Panc1 (cell line): ENCODE data around the gene POLD3. TPM values are rescaled to one million over a fixed set of nuclear protein-coding genes. Genes with fewer than 3 reads are reported as not detected.

Experiments used
- ATAC-seq: fragments of 200-7000 bp; cut with Tn5 transposase; 2 replicates; pipeline ENCODE4 v1.9.1; 2020; ENCODE audit warnings: mild to moderate bottlenecking, moderate library complexity
- BruUV-seq: library from RNA; stranded (reverse); fragments of 400-500 nt; replicated peaks from 2 replicates; lab custom pipeline; 2021; lab: Mats Ljungman, UMichigan
- CTCF ChIA-PET: fragments of 300-600 bp; sonication (Branson Sonifier 250); formaldehyde crosslinking; loops from one replicate; lab custom pipeline; 2022; ENCODE audit warnings: antibody characterized with exemption; lab: Charles Lee
- POLR2A ChIA-PET: fragments of 300-600 bp; sonication (Branson Sonifier 250); formaldehyde crosslinking; loops from one replicate; lab custom pipeline; 2022; ENCODE audit warnings: antibody characterized with exemption; lab: Charles Lee
- DNase-seq: peaks from one replicate; pipeline ENCODE4 v3.0.0-alpha.2; 2010; ENCODE audit warnings: low read depth, low spot score
- H3K27ac ChIP-seq: 2 replicates; pipeline ENCODE4 v1.5.1; 2011; ENCODE audit warnings: mild to moderate bottlenecking, low read length, inconsistent platforms
- H3K27me3 ChIP-seq: fragments of 200-500 bp; sonication (Bioruptor generic); 2 replicates; pipeline ENCODE4 v1.6.0; 2014; ENCODE audit warnings: low read length, inconsistent platforms; ENCODE audit not compliant: control insufficient read depth, insufficient read depth
- H3K36me3 ChIP-seq: fragments of 200-500 bp; sonication (Bioruptor generic); 2 replicates; pipeline ENCODE4 v1.5.1; 2014; ENCODE audit warnings: inconsistent platforms, mild to moderate bottlenecking, low read length, moderate library complexity; ENCODE audit not compliant: control insufficient read depth, insufficient read depth
- H3K4me1 ChIP-seq: 2 replicates; pipeline ENCODE4 v1.5.1; 2011; ENCODE audit warnings: inconsistent platforms, mild to moderate bottlenecking, low read length, moderate library complexity; ENCODE audit not compliant: control insufficient read depth, insufficient read depth
- H3K4me3 ChIP-seq, 2 experiments: 2 replicates each; pipeline ENCODE4 v1.5.1; 2011 to 2012; ENCODE audit warnings: low read depth in 2 of 2, low read length in 2 of 2, mild to moderate bottlenecking in 2 of 2, inconsistent platforms in 1 of 2, moderate library complexity in 1 of 2
- H3K9me3 ChIP-seq: fragments of 200-500 bp; sonication (Bioruptor generic); 2 replicates; pipeline ENCODE4 v1.5.1; 2014; ENCODE audit warnings: low read depth, mild to moderate bottlenecking, inconsistent platforms, low read length, moderate library complexity; ENCODE audit not compliant: control insufficient read depth, insufficient read depth
- CTCF ChIP-seq: fragments of 450-650 bp; IDR thresholded peaks from 2 replicates; pipeline ENCODE4 v1.5.1; 2017; ENCODE audit warnings: mild to moderate bottlenecking
- POLR2AphosphoS5 ChIP-seq: IDR thresholded peaks from 2 replicates; pipeline ENCODE4 v1.6.1; 2012; ENCODE audit warnings: mild to moderate bottlenecking, low read depth, low read length, moderate library complexity
- REST ChIP-seq, 2 experiments: IDR thresholded peaks; 2 replicates each; pipeline ENCODE4 v1.6.1; 2011 to 2012; ENCODE audit warnings: low read depth in 2 of 2, control low read depth in 1 of 2, low read length in 1 of 2, mild to moderate bottlenecking in 1 of 2, moderate library complexity in 1 of 2; ENCODE audit not compliant: insufficient read depth in 1 of 2
- SIN3A ChIP-seq: IDR thresholded peaks from 2 replicates; pipeline ENCODE4 v1.6.1; 2012; ENCODE audit warnings: low read depth, mild to moderate bottlenecking, low read length, moderate library complexity, borderline replicate concordance; ENCODE audit not compliant: insufficient read depth
- TCF7L2 ChIP-seq: IDR thresholded peaks from 2 replicates; pipeline ENCODE4 v1.6.1; 2011; ENCODE audit warnings: mild to moderate bottlenecking, low read depth, low read length, inconsistent platforms
- in situ Hi-C: cut with HindIII; loops from 2 replicates; pipeline ENCODE4 v1.10.0; 2016; ENCODE audit warnings: low sequenced_read_pairs, low pct_unique_long_range_greater_than_20kb
- intact Hi-C: fragments of 100-400 bp; cut with micrococcal nuclease; formaldehyde crosslinking; loops from one replicate; pipeline ENCODE4 v1.10.0; 2022; ENCODE audit not compliant: unreplicated experiment
- total RNA-seq: library from RNA; stranded (reverse); gene quantifications from one replicate; pipeline ENCODE4 v1.2.1, GENCODE V29; 2021; ENCODE audit not compliant: unreplicated experiment

Gene POLD3
- total RNA-seq, 1 experiment from 2014 or later = 31.7 TPM

- Histone ChIP-seq H3K36me3 (no peaks in the 10 kb centered on the region), H3K27me3 (peaks cover 2% of the 10 kb centered on the region; the same call in 1 of the 2 replicates), H3K4me3 (no peak overlapping the region), H3K9me3 (no peaks in the 10 kb centered on the region), H3K27ac (no peak overlapping the region), H3K4me1 (no peaks in the 10 kb centered on the region)
- ChIA-PET POLR2A (no interaction called here), CTCF (no interaction called here)
- BruUV-seq = no TSS peak
- in situ Hi-C loops = no loop called here
- no peak for TF ChIP-seq REST (IDR thresholded peaks at IDR 0.05; ENCODE audit: insufficient read depth in 1 of 2, low read depth in 2 of 2, low read length in 1 of 2)
- no peak for ATAC-seq
- intact Hi-C loops = no loop called here
- DNase-seq = no peak
Observed at GRCh38 chr11:74559934-74560309, 32.5 kb upstream of the POLD3 start.

GRCh38 chr11:74566146-74566960, 26.0 kb upstream of the POLD3 start:
- BruUV-seq = no TSS peak
- Histone ChIP-seq H3K27ac (no peak overlapping the region), H3K4me1 (no peaks in the 10 kb centered on the region), H3K36me3 (no peaks in the 10 kb centered on the region), H3K27me3 (no peaks in the 10 kb centered on the region; the same call in 1 of the 2 replicates), H3K9me3 (no peaks in the 10 kb centered on the region), H3K4me3 (no peak overlapping the region)
- CTCF ChIA-PET = interaction anchor here (0.6 to 1.7 kb wide), 3 partner anchors 109 to 233 kb away, joined by 3 to 9 read pairs (median 5); no protein-coding TSS in a partner anchor
- TF ChIP-seq CTCF = no peak
- TF ChIP-seq REST (IDR thresholded peaks at IDR 0.05; ENCODE audit: insufficient read depth in 1 of 2, low read depth in 2 of 2, low read length in 1 of 2) = no peak
- no peak for TF ChIP-seq POLR2AphosphoS5
- no peak for TF ChIP-seq SIN3A
- no peak for TF ChIP-seq TCF7L2
- DNase-seq = no peak
- no peak for ATAC-seq
- POLR2A ChIA-PET = interaction anchor here (0.6 kb wide), 1 partner anchor 81 kb away, joined by 3 read pairs; no protein-coding TSS in a partner anchor
- intact Hi-C loops = no loop called here
- in situ Hi-C loops = no loop called here
